HFFc6 (cell line): ENCODE results near the gene TOX2. TPM values are rescaled to one million over a fixed set of nuclear protein-coding genes. Genes with fewer than 3 reads are reported as not detected.

Source experiments
- DNase-seq: peaks from one replicate; pipeline ENCODE4 v3.0.0-alpha.2; 2018
- H3K27ac Mint-ChIP-seq: 2 replicates; pipeline ENCODE4 v1.8.0; 2020; ENCODE audit warnings: mild to moderate bottlenecking, mixed read lengths
- H3K27me3 Mint-ChIP-seq: 2 replicates; pipeline ENCODE4 v1.8.0; 2021; ENCODE audit warnings: mild to moderate bottlenecking, moderate library complexity, mixed read lengths; ENCODE audit not compliant: insufficient read depth
- H3K36me3 Mint-ChIP-seq: 2 replicates; pipeline ENCODE4 v1.8.0; 2021; ENCODE audit warnings: low read depth, mixed read lengths
- H3K4me1 Mint-ChIP-seq: 2 replicates; pipeline ENCODE4 v1.8.0; 2020; ENCODE audit warnings: low read depth, mixed read lengths
- H3K4me3 Mint-ChIP-seq: 2 replicates; pipeline ENCODE4 v1.8.0; 2020; ENCODE audit warnings: mild to moderate bottlenecking, moderate library complexity, mixed read lengths
- H3K9me3 Mint-ChIP-seq: 2 replicates; pipeline ENCODE4 v1.8.0; 2020; ENCODE audit warnings: mild to moderate bottlenecking, mixed read lengths
- total RNA-seq, 6 experiments: library from RNA; stranded (reverse); fragmentation: NEBNext Ultra II Directional; extraction: Animal tissue kit (Norgen Biotek cat#: 25700); gene quantifications; 2 replicates in 1 of 6; 3 replicates in 5 of 6; pipeline ENCODE4 v1.2.3, GENCODE V29; 2021
- TF ChIP-seq, protein P1 (sequence below): fragments of 200-600 bp; sonication (generic); IDR thresholded peaks from 2 replicates; pipeline ENCODE4 v1.5.0; 2021; ENCODE audit warnings: antibody characterized with exemption, mild to moderate bottlenecking

TOX2 gene
- total RNA-seq, 6 experiments from 2014 or later = 46.1 to 68.2 (median 60.2) TPM

DNA sequence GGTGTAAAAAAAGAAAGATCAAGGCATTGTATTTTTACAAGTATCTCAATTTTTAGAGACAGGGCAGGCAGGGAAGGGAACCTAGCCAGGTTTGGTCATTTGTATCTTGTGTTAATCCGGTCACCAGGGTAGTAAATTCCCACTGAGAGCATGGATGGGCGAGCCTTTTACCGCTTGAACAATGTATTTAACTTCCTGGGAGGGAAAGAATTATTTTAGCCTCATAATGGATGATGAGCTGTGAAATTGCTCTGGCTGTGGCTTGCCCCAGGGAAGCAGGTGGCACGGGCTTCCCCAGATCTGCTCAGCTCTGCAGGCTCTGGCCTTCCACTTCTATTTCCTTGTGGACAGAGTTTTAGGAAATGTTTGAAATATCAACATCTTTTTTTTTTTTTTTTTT is 72.9 kb downstream of the TOX2 start:
- H3K9me3 Mint-ChIP-seq = no peaks in the 10 kb centered on the region
- TF ChIP-seq, protein P1, sequence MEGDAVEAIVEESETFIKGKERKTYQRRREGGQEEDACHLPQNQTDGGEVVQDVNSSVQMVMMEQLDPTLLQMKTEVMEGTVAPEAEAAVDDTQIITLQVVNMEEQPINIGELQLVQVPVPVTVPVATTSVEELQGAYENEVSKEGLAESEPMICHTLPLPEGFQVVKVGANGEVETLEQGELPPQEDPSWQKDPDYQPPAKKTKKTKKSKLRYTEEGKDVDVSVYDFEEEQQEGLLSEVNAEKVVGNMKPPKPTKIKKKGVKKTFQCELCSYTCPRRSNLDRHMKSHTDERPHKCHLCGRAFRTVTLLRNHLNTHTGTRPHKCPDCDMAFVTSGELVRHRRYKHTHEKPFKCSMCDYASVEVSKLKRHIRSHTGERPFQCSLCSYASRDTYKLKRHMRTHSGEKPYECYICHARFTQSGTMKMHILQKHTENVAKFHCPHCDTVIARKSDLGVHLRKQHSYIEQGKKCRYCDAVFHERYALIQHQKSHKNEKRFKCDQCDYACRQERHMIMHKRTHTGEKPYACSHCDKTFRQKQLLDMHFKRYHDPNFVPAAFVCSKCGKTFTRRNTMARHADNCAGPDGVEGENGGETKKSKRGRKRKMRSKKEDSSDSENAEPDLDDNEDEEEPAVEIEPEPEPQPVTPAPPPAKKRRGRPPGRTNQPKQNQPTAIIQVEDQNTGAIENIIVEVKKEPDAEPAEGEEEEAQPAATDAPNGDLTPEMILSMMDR = no peak
- no peak for DNase-seq
- H3K4me3 Mint-ChIP-seq = no peak overlapping the region
- no peaks in the 10 kb centered on the region for H3K27me3 Mint-ChIP-seq
- H3K27ac Mint-ChIP-seq = no peak overlapping the region
- peaks cover 33% of the 10 kb centered on the region for H3K4me1 Mint-ChIP-seq
- peaks cover 9% of the 10 kb centered on the region for H3K36me3 Mint-ChIP-seq

DNA sequence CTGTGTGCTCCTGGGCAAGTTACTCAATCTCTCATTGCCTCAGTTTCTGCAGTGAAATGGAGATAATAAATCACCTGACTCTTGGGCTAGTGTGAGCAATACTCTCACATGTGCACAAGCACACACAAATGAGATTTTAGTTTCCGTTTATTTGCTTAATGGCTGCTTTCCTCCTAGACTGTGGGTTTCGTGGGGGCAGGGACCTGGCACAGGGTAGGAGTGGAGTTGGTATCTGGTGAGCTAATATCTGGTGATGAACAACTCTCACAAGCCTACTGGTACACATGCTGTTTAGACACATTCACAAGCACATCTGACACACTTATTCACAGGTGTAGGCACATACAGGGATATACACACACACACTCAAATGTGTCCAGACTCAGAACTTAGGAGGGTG is 73.8 kb downstream of the TOX2 start:
- Mint-ChIP-seq H3K4me3 (no peak overlapping the region), H3K4me1 (peaks cover 33% of the 10 kb centered on the region), H3K27ac (no peak overlapping the region), H3K9me3 (no peaks in the 10 kb centered on the region), H3K27me3 (no peaks in the 10 kb centered on the region), H3K36me3 (peaks cover 9% of the 10 kb centered on the region)
- DNase-seq = no peak
- TF ChIP-seq, protein P1 = no peak

DNA sequence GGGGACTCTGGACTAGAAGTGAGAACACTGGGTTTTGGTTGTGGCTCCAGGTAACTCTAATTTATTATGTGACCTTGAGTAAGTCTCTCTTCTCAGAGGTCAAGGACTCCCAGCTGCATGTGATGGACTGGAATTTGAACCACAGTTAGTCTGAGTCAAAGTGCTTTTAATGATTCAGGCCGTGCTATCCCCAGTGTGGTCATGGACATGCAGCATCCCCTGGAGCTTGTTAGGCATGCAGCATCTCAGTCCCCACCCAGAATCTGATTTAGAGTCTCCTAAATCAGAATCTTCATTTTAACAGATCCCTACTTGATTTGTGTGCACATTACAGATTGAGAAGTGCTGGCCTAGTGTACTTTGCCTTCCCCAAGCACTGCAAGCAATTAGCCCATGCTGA is 74.2 kb downstream of the TOX2 start:
- peak; percentile 62 for DNase-seq
- Mint-ChIP-seq H3K4me3 (no peak overlapping the region), H3K9me3 (no peaks in the 10 kb centered on the region), H3K36me3 (peaks cover 9% of the 10 kb centered on the region), H3K27me3 (no peaks in the 10 kb centered on the region), H3K4me1 (peaks cover 31% of the 10 kb centered on the region), H3K27ac (peak overlapping the region; percentile 63)
- TF ChIP-seq, protein P1 = peak; percentile 54; the same call in 1 of the 2 replicates

DNA sequence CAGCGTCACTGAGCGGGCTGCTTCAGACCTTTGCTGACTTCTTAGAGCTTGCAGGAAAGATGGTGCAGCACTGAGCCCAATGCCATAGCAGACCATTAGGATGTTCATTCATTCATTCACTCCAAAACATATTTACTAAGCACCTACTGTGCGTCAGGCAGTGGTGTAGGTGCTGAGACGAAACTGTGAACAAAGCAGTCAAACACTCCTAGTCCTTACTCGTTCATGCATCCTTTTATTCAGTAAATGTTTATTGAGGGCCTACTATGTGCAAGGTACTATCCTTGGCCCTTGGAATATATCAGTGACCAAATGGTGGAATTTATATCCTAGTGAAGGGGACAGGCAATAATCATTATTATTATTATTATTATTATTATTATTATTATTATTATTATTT is 76.6 kb downstream of the TOX2 start:
- peaks cover 17% of the 10 kb centered on the region for H3K36me3 Mint-ChIP-seq
- TF ChIP-seq, protein P1 = no peak
- no peak for DNase-seq
- no peak overlapping the region for H3K4me3 Mint-ChIP-seq
- peaks cover 22% of the 10 kb centered on the region for H3K4me1 Mint-ChIP-seq
- peaks cover 3% of the 10 kb centered on the region; the same call in 1 of the 2 replicates for H3K27me3 Mint-ChIP-seq
- H3K9me3 Mint-ChIP-seq = no peaks in the 10 kb centered on the region
- H3K27ac Mint-ChIP-seq = no peak overlapping the region

DNA sequence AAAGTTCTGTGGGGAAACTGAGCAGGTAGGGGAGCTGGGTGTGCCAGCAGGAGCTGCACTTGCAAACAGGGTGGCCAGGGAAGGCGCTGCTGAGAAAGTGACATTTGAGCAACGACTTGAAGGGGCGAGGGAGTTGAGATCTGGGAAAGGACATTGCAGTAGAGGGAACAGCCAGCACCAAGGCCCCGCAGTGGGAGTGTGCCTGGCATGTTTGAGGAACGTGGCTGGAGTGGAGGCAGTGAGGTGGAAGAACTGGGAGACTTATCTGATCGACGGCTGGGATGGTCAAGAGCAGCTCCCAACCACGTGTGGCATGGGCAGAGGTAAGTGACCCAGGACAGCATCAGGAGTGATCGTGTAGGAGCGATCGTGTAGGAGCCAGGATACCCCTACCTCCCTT is 77.3 kb downstream of the TOX2 start:
- Mint-ChIP-seq H3K9me3 (no peaks in the 10 kb centered on the region), H3K4me3 (no peak overlapping the region), H3K36me3 (peaks cover 24% of the 10 kb centered on the region), H3K27ac (no peak overlapping the region), H3K4me1 (peaks cover 27% of the 10 kb centered on the region), H3K27me3 (peaks cover 3% of the 10 kb centered on the region; the same call in 1 of the 2 replicates)
- DNase-seq = no peak
- TF ChIP-seq, protein P1 = no peak

DNA sequence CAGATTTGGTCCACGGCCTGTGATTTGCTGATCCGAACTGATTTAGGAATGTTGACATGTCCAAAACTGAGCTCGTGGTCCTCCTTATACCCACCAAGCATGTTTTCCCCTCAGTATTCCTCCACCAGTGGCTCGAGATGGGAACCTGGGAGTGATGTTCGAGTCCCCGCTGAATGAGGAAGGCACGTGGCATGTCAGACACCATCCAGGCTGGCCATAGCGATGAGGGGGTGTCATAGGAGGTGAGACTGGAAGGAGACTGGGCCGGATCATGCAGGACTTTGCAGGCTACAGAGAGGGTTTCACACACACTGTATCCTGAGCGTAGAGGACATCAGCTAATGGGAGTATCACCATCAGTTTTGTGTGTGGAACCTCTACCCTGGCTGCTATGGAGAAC is 78.2 kb downstream of the TOX2 start:
- peaks cover 22% of the 10 kb centered on the region for H3K4me1 Mint-ChIP-seq
- H3K27ac Mint-ChIP-seq = no peak overlapping the region
- H3K4me3 Mint-ChIP-seq = no peak overlapping the region
- no peaks in the 10 kb centered on the region for H3K9me3 Mint-ChIP-seq
- no peak for DNase-seq
- TF ChIP-seq, protein P1 = no peak
- peaks cover 26% of the 10 kb centered on the region for H3K36me3 Mint-ChIP-seq
- H3K27me3 Mint-ChIP-seq = peaks cover 3% of the 10 kb centered on the region; the same call in 1 of the 2 replicates
